SK-N-MC (cell line): ENCODE measurements around the gene ASTL.

Experiments used
- EZH2 ChIP-seq: fragments of 200-600 bp; sonication (generic); IDR thresholded peaks from one replicate; pipeline ENCODE4 v1.6.1; 2017; ENCODE audit warnings: antibody characterized with exemption
- FOXP2 ChIP-seq: optimal IDR thresholded peaks from 2 replicates; pipeline ENCODE3; 2011; ENCODE audit warnings: mild to moderate bottlenecking, moderate library complexity; ENCODE audit not compliant: insufficient read depth; ENCODE audit errors: extremely low read length, control extremely low read depth
- POLR2AphosphoS5 ChIP-seq: IDR thresholded peaks from 2 replicates; pipeline ENCODE4 v1.6.1; 2012; ENCODE audit warnings: mild to moderate bottlenecking, low read depth, low read length, borderline replicate concordance

DNA sequence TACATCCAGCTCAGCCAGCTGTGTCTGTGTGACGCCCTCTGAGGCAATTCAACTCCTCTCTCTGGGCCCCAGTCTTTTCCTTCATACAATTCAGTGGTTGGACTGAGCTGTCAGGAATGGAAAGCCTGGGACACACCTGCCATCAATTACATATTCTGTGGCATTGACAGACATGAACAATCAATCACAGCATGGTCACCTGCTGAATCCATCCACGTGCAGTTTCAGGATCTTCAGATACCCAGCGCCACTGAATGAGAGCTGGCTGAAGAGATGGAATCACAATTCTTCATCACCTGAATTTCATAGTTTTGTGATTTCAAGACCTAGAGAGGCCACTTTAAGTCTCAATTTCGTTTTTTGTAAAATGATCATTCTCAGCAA is 27.1 kb downstream of the ASTL start:
- no peak for TF ChIP-seq EZH2
- TF ChIP-seq POLR2AphosphoS5, result no peak
- TF ChIP-seq FOXP2, result no peak
